ENCODE data around the gene ADARB2. TPM values are rescaled to one million over a fixed set of nuclear protein-coding genes. Genes with fewer than 3 reads are reported as not detected.

The ADARB2 gene
- total RNA-seq, 1 donor from 2014 or later: 1.8 TPM

GRCh38 chr10:1390200-1390599 lies 347.1 kb downstream of the ADARB2 start:
- Mint-ChIP-seq H3K9me3 (peaks cover 7% of the 10 kb centered on the region), H3K4me3 (no peak overlapping the region), H3K36me3 (ENCODE audit: low read depth) (no peaks in the 10 kb centered on the region), H3K4me1 (no peaks in the 10 kb centered on the region), H3K27me3 (ENCODE audit: low read depth) (no peaks in the 10 kb centered on the region), H3K27ac (ENCODE audit: unreplicated experiment) (no peak overlapping the region)
- DNase-seq (ENCODE audit: low read depth, low spot score): no peak
- no peak for TF ChIP-seq CTCF (conservative IDR thresholded peaks at IDR 0.05)

GRCh38 chr10:1384026-1384425 lies 353.3 kb downstream of the ADARB2 start:
- no peak for DNase-seq (ENCODE audit: low read depth, low spot score)
- Mint-ChIP-seq H3K4me1 (no peaks in the 10 kb centered on the region), H3K4me3 (no peak overlapping the region), H3K9me3 (peaks cover 7% of the 10 kb centered on the region), H3K36me3 (ENCODE audit: low read depth) (no peaks in the 10 kb centered on the region), H3K27me3 (ENCODE audit: low read depth) (peaks cover 24% of the 10 kb centered on the region), H3K27ac (ENCODE audit: unreplicated experiment) (no peak overlapping the region)
- no peak for TF ChIP-seq CTCF (conservative IDR thresholded peaks at IDR 0.05)

GRCh38 chr10:1382711-1383110 lies 354.6 kb downstream of the ADARB2 start:
- peaks cover 4% of the 10 kb centered on the region for H3K9me3 Mint-ChIP-seq
- H3K36me3 Mint-ChIP-seq (ENCODE audit: low read depth): no peaks in the 10 kb centered on the region
- TF ChIP-seq CTCF (conservative IDR thresholded peaks at IDR 0.05): no peak
- H3K4me3 Mint-ChIP-seq: no peak overlapping the region
- H3K4me1 Mint-ChIP-seq: peaks cover 3% of the 10 kb centered on the region
- DNase-seq (ENCODE audit: low read depth, low spot score): no peak
- H3K27me3 Mint-ChIP-seq (ENCODE audit: low read depth): peaks cover 32% of the 10 kb centered on the region
- no peak overlapping the region for H3K27ac Mint-ChIP-seq (ENCODE audit: unreplicated experiment)

GRCh38 chr10:1381339-1381738 lies 356.0 kb downstream of the ADARB2 start:
- H3K9me3 Mint-ChIP-seq: peaks cover under 1% of the 10 kb centered on the region
- H3K36me3 Mint-ChIP-seq (ENCODE audit: low read depth): no peaks in the 10 kb centered on the region
- no peak overlapping the region for H3K4me3 Mint-ChIP-seq
- DNase-seq (ENCODE audit: low read depth, low spot score): no peak
- H3K27me3 Mint-ChIP-seq (ENCODE audit: low read depth): peaks cover 32% of the 10 kb centered on the region
- no peak overlapping the region for H3K27ac Mint-ChIP-seq (ENCODE audit: unreplicated experiment)
- no peak for TF ChIP-seq CTCF (conservative IDR thresholded peaks at IDR 0.05)
- peaks cover 8% of the 10 kb centered on the region for H3K4me1 Mint-ChIP-seq

- no peak for DNase-seq (ENCODE audit: low read depth, low spot score)
- Mint-ChIP-seq H3K27ac (ENCODE audit: unreplicated experiment) (no peak overlapping the region), H3K4me1 (peaks cover 8% of the 10 kb centered on the region), H3K27me3 (ENCODE audit: low read depth) (peaks cover 32% of the 10 kb centered on the region), H3K36me3 (ENCODE audit: low read depth) (no peaks in the 10 kb centered on the region), H3K9me3 (peaks cover 3% of the 10 kb centered on the region), H3K4me3 (no peak overlapping the region)
- no peak for TF ChIP-seq CTCF (conservative IDR thresholded peaks at IDR 0.05)
Measured at GRCh38 chr10:1380088-1380671, 357.1 kb downstream of the ADARB2 start.
